ENCODE measurements around the gene SELENOF.

GRCh38 chr1:86833461-86834215 is 80.3 kb downstream of the SELENOF start:
- TF ChIP-seq POLR2A (IDR thresholded peaks at IDR 0.05; ENCODE audit: low read depth, low read length) (no peak), POLR2AphosphoS5 (IDR thresholded peaks at IDR 0.05; ENCODE audit: low read depth, low read length) (no peak)

Measured in GM12892 (cell line).